AG04450 (cell line): ENCODE measurements around the gene GPR179. TPM values are rescaled to one million over a fixed set of nuclear protein-coding genes. Genes with fewer than 3 reads are reported as not detected.

Experiments
- CTCF ChIA-PET: fragments of 300-600, 350-600 bp; formaldehyde crosslinking; extraction: SDS; loops from one replicate; lab custom pipeline; 2022; ENCODE audit warnings: antibody characterized with exemption, inconsistent platforms; lab: Charles Lee
- POLR2A ChIA-PET: fragments of 350-600 bp; formaldehyde crosslinking; extraction: SDS; loops from one replicate; lab custom pipeline; 2021; ENCODE audit warnings: antibody characterized with exemption, inconsistent platforms; lab: Yijun Ruan, JAX
- DNase-seq: peaks from one replicate; pipeline ENCODE4 v3.0.0-alpha.2; 2011; ENCODE audit warnings: low read depth, low spot score
- H3K27ac ChIP-seq: one replicate; pipeline ENCODE4 v1.5.1; 2012; ENCODE audit warnings: low read depth, low read length, control low read depth
- H3K27me3 ChIP-seq: one replicate; pipeline ENCODE4 v1.6.0; 2012; ENCODE audit warnings: low read length; ENCODE audit not compliant: control insufficient read depth, insufficient read depth
- H3K4me3 ChIP-seq: 2 replicates; pipeline ENCODE4 v1.5.1; 2011; ENCODE audit warnings: mild to moderate bottlenecking, low read depth, low read length, control low read depth
- H3K9me3 ChIP-seq: 2 replicates; pipeline ENCODE4 v1.5.1; 2012; ENCODE audit warnings: low read length; ENCODE audit not compliant: control insufficient read depth, insufficient read depth
- polyA plus RNA-seq: library from polyadenylated mRNA; depleted of rRNA; stranded (reverse); fragments of >200 nt; gene quantifications from 2 replicates; pipeline ENCODE4 v1.2.3, GENCODE V29; 2011
- TF ChIP-seq, protein P1 (sequence below): IDR thresholded peaks from 2 replicates; pipeline ENCODE4 v1.5.1; 2011; ENCODE audit warnings: low read depth, low read length, control low read depth, inconsistent platforms

GPR179 gene
- polyA plus RNA-seq, 1 experiment, result not detected

DNA sequence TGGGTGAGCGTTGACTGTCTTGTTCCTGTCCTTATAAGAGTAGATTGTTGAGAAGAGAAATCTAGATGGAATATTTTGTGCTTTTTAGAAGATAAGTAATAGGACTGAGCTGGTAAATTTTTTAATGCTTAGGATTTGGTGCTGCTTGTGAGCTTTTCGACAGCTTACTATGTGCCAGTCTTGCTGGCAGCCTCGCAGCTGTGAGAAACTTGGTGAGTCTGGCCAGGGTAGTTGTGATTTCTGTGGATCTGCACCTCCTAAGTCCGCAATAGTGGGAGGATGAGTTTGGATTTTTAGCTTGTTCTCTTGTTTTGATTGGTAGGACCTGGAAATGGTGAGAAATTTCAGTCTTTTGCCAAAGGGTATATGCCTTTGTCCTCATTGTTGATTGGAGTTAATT lies 11.5 kb upstream of the GPR179 start:
- Histone ChIP-seq H3K27ac (no peak overlapping the region), H3K4me3 (no peak overlapping the region), H3K27me3 (no peaks in the 10 kb centered on the region), H3K9me3 (no peaks in the 10 kb centered on the region; the same call in 1 of the 2 replicates)
- ChIA-PET POLR2A (interaction anchor here (0.6 kb wide), 1 partner anchor 62 kb away, joined by 10 read pairs; no protein-coding TSS in a partner anchor), CTCF (interaction anchor here (0.9 to 5.8 kb wide), 3 partner anchors 33 to 312 kb away, joined by 3 to 40 read pairs (median 4); no protein-coding TSS in a partner anchor)
- no peak for DNase-seq
- TF ChIP-seq, protein P1, sequence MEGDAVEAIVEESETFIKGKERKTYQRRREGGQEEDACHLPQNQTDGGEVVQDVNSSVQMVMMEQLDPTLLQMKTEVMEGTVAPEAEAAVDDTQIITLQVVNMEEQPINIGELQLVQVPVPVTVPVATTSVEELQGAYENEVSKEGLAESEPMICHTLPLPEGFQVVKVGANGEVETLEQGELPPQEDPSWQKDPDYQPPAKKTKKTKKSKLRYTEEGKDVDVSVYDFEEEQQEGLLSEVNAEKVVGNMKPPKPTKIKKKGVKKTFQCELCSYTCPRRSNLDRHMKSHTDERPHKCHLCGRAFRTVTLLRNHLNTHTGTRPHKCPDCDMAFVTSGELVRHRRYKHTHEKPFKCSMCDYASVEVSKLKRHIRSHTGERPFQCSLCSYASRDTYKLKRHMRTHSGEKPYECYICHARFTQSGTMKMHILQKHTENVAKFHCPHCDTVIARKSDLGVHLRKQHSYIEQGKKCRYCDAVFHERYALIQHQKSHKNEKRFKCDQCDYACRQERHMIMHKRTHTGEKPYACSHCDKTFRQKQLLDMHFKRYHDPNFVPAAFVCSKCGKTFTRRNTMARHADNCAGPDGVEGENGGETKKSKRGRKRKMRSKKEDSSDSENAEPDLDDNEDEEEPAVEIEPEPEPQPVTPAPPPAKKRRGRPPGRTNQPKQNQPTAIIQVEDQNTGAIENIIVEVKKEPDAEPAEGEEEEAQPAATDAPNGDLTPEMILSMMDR, result no peak

DNA sequence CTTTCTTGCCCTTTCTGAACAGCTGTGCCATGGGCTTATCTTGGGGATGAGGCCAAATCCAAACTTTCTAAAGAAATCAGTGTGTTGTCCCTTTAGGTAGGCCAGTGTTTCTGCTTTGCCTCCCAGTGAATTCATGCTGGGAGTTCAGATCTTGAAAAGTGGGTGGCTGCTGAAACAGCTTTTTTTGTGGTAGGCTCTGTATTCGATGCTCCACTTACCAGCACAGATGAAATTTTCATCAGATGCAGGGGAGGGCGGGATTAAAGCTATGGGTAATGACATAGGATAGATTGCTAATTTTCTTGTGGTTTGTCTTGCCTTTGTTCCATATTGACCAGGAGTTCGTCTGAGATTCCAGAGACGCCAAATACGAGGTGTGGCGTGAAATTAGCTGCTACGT lies 10.7 kb upstream of the GPR179 start:
- TF ChIP-seq, protein P1, result no peak
- H3K27me3 ChIP-seq, result no peaks in the 10 kb centered on the region
- ChIA-PET CTCF (interaction anchor here (0.9 to 5.8 kb wide), 4 partner anchors 10 to 313 kb away, joined by 3 to 40 read pairs (median 4); no protein-coding TSS in a partner anchor), POLR2A (no interaction called here)
- no peaks in the 10 kb centered on the region; the same call in 1 of the 2 replicates for H3K9me3 ChIP-seq
- no peak overlapping the region for H3K27ac ChIP-seq
- H3K4me3 ChIP-seq, result peak overlapping the region; percentile 18; the same call in 1 of the 2 replicates
- no peak for DNase-seq

DNA sequence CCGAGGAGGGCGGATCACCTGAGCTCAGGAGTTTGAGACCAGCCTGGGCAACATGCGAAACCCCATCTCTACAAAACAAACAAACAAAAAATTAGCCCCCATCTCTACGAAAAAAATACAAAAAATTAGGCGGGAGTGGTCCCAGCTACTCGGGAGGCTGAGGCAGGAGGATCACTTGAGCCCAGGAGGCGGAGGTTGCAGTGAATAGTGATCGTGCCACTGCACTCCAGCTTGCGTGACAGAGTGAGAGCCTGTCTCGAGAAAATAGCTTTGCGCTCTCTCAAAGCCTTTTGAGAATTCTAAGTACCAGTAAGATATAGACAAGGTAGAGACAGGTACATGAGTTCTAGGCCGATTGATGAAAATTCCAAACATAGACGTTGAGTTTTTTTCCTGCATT lies 9.9 kb upstream of the GPR179 start:
- Histone ChIP-seq H3K27me3 (no peaks in the 10 kb centered on the region), H3K27ac (no peak overlapping the region), H3K9me3 (no peaks in the 10 kb centered on the region; the same call in 1 of the 2 replicates), H3K4me3 (peak overlapping the region; percentile 71)
- DNase-seq, result no peak
- TF ChIP-seq, protein P1, result no peak
- CTCF ChIA-PET, result interaction anchor here (1.1 to 5.8 kb wide), 2 partner anchors 11 to 62 kb away, joined by 4 to 40 read pairs; no protein-coding TSS in a partner anchor
- POLR2A ChIA-PET, result no interaction called here

DNA sequence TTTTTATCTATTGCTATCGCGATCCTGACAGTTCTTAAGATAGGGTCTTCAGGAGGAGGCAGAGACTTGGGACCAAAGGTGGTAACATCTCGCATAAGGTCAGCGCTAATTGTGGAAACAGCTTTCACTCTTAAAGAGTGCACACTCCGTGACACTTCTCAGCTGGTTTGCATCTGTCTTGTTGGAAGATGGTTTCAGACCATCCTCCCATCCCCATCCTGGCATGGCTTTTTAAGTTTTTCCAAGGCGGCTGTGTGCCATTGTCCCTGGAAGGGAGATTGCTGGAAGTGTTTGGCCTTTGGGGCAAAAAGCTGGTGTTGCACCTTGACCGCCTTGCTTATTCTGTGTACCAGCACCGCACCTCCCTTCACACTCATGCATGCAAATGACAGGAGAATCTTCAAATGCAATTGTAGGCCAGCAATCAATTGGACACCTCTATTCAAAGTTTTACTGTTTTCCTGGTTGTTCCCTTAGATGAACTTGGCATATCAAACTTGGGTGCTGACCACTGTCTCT lies 9.4 kb upstream of the GPR179 start:
- TF ChIP-seq, protein P1, result no peak
- H3K27ac ChIP-seq, result no peak overlapping the region
- H3K4me3 ChIP-seq, result peak overlapping the region; percentile 71
- H3K27me3 ChIP-seq, result no peaks in the 10 kb centered on the region
- POLR2A ChIA-PET, result no interaction called here
- DNase-seq, result no peak
- H3K9me3 ChIP-seq, result no peaks in the 10 kb centered on the region; the same call in 1 of the 2 replicates
- CTCF ChIA-PET, result interaction anchor here (0.6 to 5.8 kb wide), 2 partner anchors 59 to 62 kb away, joined by 3 to 40 read pairs; no protein-coding TSS in a partner anchor
